CD4-positive, alpha-beta T cell treated with Interleukin-15 for 4 hours (primary cell): ENCODE results near the gene CCDC91.
"Not testable (repeated sequence)": the region's sequence is repeated elsewhere in the genome, so short reads cannot be mapped to it uniquely, and the experiment has no call there.

Experiments used
- DNase-seq: peaks from one replicate; pipeline ENCODE4 v3.0.0-alpha.2; 2020; ENCODE audit warnings: low spot score

Gene CCDC91

GRCh38 chr12:28367326-28367725, 177.1 kb downstream of the CCDC91 start:
- DNase-seq, result no peak

GRCh38 chr12:28367993-28368392, 177.7 kb downstream of the CCDC91 start:
- DNase-seq, result no peak

- DNase-seq, result no peak
Observed at GRCh38 chr12:28369483-28369882, 179.2 kb downstream of the CCDC91 start.

GRCh38 chr12:28374556-28374955, 184.3 kb downstream of the CCDC91 start:
- no peak for DNase-seq

- DNase-seq, result no peak
Observed at GRCh38 chr12:28378736-28379135, 188.5 kb downstream of the CCDC91 start.

- DNase-seq, result not testable (repeated sequence)
Observed at GRCh38 chr12:28379779-28380178, 189.5 kb downstream of the CCDC91 start.

GRCh38 chr12:28383368-28383767, 193.1 kb downstream of the CCDC91 start:
- DNase-seq, result no peak

GRCh38 chr12:28388879-28389278, 198.6 kb downstream of the CCDC91 start:
- DNase-seq, result no peak

- DNase-seq, result no peak
Observed at GRCh38 chr12:28390206-28390605, 199.9 kb downstream of the CCDC91 start.

GRCh38 chr12:28390761-28391385, 200.6 kb downstream of the CCDC91 start:
- no peak for DNase-seq

- no peak for DNase-seq
Observed at GRCh38 chr12:28409892-28410291, 219.6 kb downstream of the CCDC91 start.

GRCh38 chr12:28413460-28414109, 223.3 kb downstream of the CCDC91 start:
- DNase-seq, result no peak

- DNase-seq, result no peak
Observed at GRCh38 chr12:28415755-28416154, 225.5 kb downstream of the CCDC91 start.

- DNase-seq, result no peak
Observed at GRCh38 chr12:28421374-28421773, 231.1 kb downstream of the CCDC91 start.

GRCh38 chr12:28424965-28425364, 234.7 kb downstream of the CCDC91 start:
- DNase-seq, result no peak

GRCh38 chr12:28425526-28425925, 235.3 kb downstream of the CCDC91 start:
- DNase-seq, result no peak

- no peak for DNase-seq
Observed at GRCh38 chr12:28427046-28427445, 236.8 kb downstream of the CCDC91 start.

- no peak for DNase-seq
Observed at GRCh38 chr12:28440081-28440608, 249.9 kb downstream of the CCDC91 start.

- no peak for DNase-seq
Observed at GRCh38 chr12:28442101-28442500, 251.8 kb downstream of the CCDC91 start.

GRCh38 chr12:28443337-28443736, 253.1 kb downstream of the CCDC91 start:
- DNase-seq, result no peak

- DNase-seq, result no peak
Observed at GRCh38 chr12:28446031-28446430, 255.8 kb downstream of the CCDC91 start.

- DNase-seq, result no peak
Observed at GRCh38 chr12:28453686-28454085, 263.4 kb downstream of the CCDC91 start.

- no peak for DNase-seq
Observed at GRCh38 chr12:28456934-28457710, 266.9 kb downstream of the CCDC91 start.
